Neural progenitor cell (in vitro differentiated cells): ENCODE data around the gene HBS1L.

Experiments used
- CTCF ChIP-seq: fragments of 200-600 bp; sonication (generic); IDR thresholded peaks from 2 replicates; pipeline ENCODE4 v1.5.1; 2017; ENCODE audit warnings: antibody characterized with exemption, mild to moderate bottlenecking
- EZH2 ChIP-seq: fragments of 200-600 bp; sonication (generic); IDR thresholded peaks from 2 replicates; pipeline ENCODE4 v1.6.1; 2017; ENCODE audit warnings: antibody characterized with exemption, mild to moderate bottlenecking, moderate library complexity
- EZH2phosphoT487 ChIP-seq: fragments of 200-600 bp; sonication (generic); IDR thresholded peaks from 2 replicates; pipeline ENCODE4 v1.6.1; 2017; ENCODE audit warnings: antibody characterized with exemption

- TF ChIP-seq CTCF (no peak), EZH2 (no peak), EZH2phosphoT487 (no peak)
Measured at GRCh38 chr6:134999107-134999506, 55.5 kb downstream of the HBS1L start.
